HG03575 (cell line): ENCODE results near the gene SMCHD1.
"Not testable (repeated sequence)": the region's sequence is repeated elsewhere in the genome, so short reads cannot be mapped to it uniquely, and the experiment has no call there.

Experiments
- ATAC-seq: cut with Tn5 transposase; IDR thresholded peaks from one replicate; pipeline ENCODE4 v1.9.1; 2021; ENCODE audit not compliant: unreplicated experiment, insufficient number of reproducible peaks, low FRiP score; ENCODE audit errors: extremely low read depth

SMCHD1 gene

GRCh38 chr18:2799369-2799768 lies 143.8 kb downstream of the SMCHD1 start:
- no peak for ATAC-seq

GRCh38 chr18:2805970-2806943 lies 150.7 kb downstream of the SMCHD1 start:
- no peak for ATAC-seq

- not testable (repeated sequence) for ATAC-seq
Measured at GRCh38 chr18:2808640-2809039, 153.1 kb downstream of the SMCHD1 start.

GRCh38 chr18:2809666-2810183 lies 154.2 kb downstream of the SMCHD1 start:
- ATAC-seq, result not testable (repeated sequence)

GRCh38 chr18:2811416-2811815 lies 155.9 kb downstream of the SMCHD1 start:
- no peak for ATAC-seq

- ATAC-seq, result no peak
Measured at GRCh38 chr18:2814928-2815327, 159.4 kb downstream of the SMCHD1 start.

GRCh38 chr18:2818281-2818680 lies 162.8 kb downstream of the SMCHD1 start:
- ATAC-seq, result no peak

GRCh38 chr18:2821695-2822094 lies 166.2 kb downstream of the SMCHD1 start:
- ATAC-seq, result no peak

GRCh38 chr18:2822213-2822921 lies 166.8 kb downstream of the SMCHD1 start:
- no peak for ATAC-seq

GRCh38 chr18:2823202-2823601 lies 167.7 kb downstream of the SMCHD1 start:
- ATAC-seq, result no peak

- ATAC-seq, result no peak
Measured at GRCh38 chr18:2823966-2824365, 168.4 kb downstream of the SMCHD1 start.

GRCh38 chr18:2824865-2825264 lies 169.3 kb downstream of the SMCHD1 start:
- ATAC-seq, result no peak

GRCh38 chr18:2825613-2826175 lies 170.2 kb downstream of the SMCHD1 start:
- ATAC-seq, result no peak

- ATAC-seq, result no peak
Measured at GRCh38 chr18:2826581-2826980, 171.1 kb downstream of the SMCHD1 start.

GRCh38 chr18:2827061-2827460 lies 171.5 kb downstream of the SMCHD1 start:
- ATAC-seq, result no peak

GRCh38 chr18:2836118-2836517 lies 180.6 kb downstream of the SMCHD1 start:
- not testable (repeated sequence) for ATAC-seq

GRCh38 chr18:2837290-2837689 lies 181.8 kb downstream of the SMCHD1 start:
- not testable (repeated sequence) for ATAC-seq

- ATAC-seq, result no peak
Measured at GRCh38 chr18:2839202-2839601, 183.7 kb downstream of the SMCHD1 start.

- ATAC-seq, result no peak
Measured at GRCh38 chr18:2840521-2840920, 185.0 kb downstream of the SMCHD1 start.
